Stomach (tissue), 4 donors: ENCODE data around the gene FBP1.

Source experiments
- CTCF ChIP-seq, 7 experiments: fragments of 450-650 bp in 4 of 7; fragments of 200-600 bp in 3 of 7; sonication (generic) in 3 of 7; IDR thresholded peaks; one replicate each; pipeline ENCODE4 v1.5.1; 2016 to 2019; ENCODE audit warnings: antibody characterized with exemption in 7 of 7, control low read depth in 2 of 7, mild to moderate bottlenecking in 1 of 7
- EP300 ChIP-seq: sonication (generic); formaldehyde crosslinking; IDR thresholded peaks from one replicate; pipeline ENCODE4 v1.6.1; 2017; ENCODE audit warnings: antibody characterized with exemption
- POLR2A ChIP-seq, 4 donors: fragments of 450-650 bp; IDR thresholded peaks; one replicate each; pipeline ENCODE4 v1.6.1; 2016; ENCODE audit warnings: antibody characterized with exemption in 4 of 4, control low read depth in 2 of 4, mild to moderate bottlenecking in 1 of 4, moderate library complexity in 1 of 4
- POLR2AphosphoS5 ChIP-seq, 3 donors: sonication (generic); formaldehyde crosslinking; IDR thresholded peaks; one replicate each; pipeline ENCODE4 v1.6.1; 2016; ENCODE audit warnings: antibody characterized with exemption in 3 of 3

GRCh38 chr9:94560237-94560636 is 79.1 kb downstream of the FBP1 start:
- TF ChIP-seq CTCF (IDR thresholded peaks at IDR 0.05) (no peak), EP300 (no peak), POLR2A (IDR thresholded peaks at IDR 0.05) (no peak), POLR2AphosphoS5 (IDR thresholded peaks at IDR 0.05) (no peak)
